ENCODE data around the gene VILL.

DNA sequence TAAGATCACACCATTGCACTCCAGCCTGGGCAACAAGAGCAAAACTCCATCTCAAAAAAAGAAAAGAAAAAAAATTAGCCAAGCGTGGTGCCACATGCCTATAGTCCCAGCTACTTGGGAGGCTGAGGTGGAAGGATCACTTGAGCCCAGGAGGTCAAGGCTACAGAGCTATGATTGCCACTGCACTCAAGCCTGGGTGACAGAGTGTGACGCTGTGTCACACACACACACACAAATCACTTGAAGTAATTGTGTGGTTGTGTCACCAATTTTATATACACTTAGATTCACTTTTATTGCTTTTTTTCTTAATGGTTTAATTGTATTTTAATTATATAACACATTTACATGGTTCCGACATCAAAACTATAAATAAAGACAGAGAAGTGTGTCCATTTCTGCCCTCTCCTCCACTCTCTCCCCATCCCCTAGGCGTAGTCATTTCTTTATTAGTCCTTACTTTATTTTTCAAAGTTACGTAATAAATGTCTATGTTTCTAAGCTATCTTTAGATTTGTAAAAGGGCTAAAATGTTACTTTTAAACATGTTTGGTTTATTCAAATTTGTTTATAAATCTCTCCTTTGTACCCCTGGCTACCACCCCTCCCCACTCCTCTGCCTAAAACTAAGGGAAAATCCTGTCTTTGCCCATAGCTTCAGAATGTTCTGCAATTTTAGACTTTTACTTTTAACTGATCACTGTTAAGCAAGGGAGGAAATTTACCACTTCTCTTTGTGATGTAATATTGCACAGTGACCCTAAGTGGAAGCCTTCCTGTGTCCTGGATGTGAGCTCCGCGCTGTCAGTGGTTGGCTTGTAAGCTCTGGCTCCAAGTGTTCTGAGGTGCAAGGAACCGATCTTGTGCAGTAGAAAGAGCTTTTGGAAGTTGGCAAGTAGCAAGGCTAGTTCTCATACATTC lies 10.8 kb upstream of the VILL start:
- TF ChIP-seq POLR2AphosphoS5 (IDR thresholded peaks at IDR 0.05) (no peak), RAD21 (conservative IDR thresholded peaks at IDR 0.05) (no peak)
